Cardiac muscle cell (in vitro differentiated cells and primary cell): ENCODE results near the gene HPSE2. TPM values are rescaled to one million over a fixed set of nuclear protein-coding genes. Genes with fewer than 3 reads are reported as not detected.
"Not testable (repeated sequence)": the region's sequence is repeated elsewhere in the genome, so short reads cannot be mapped to it uniquely, and the experiment has no call there.

Experiments used
- DNase-seq, 2 donors: peaks; one replicate each; pipeline versions ENCODE4 v3.0.0 to v3.0.0-alpha.2; 2010 to 2017; ENCODE audit warnings: low read depth in 1 of 2, low spot score in 1 of 2
- H3K27ac ChIP-seq: fragments of 200-600 bp; sonication (generic); 2 replicates; pipeline ENCODE4 v1.5.1; 2016
- H3K27me3 ChIP-seq: fragments of 200-600 bp; sonication (generic); 2 replicates; pipeline ENCODE4 v1.6.0; 2016; ENCODE audit warnings: control low read depth
- H3K36me3 ChIP-seq: fragments of 200-600 bp; sonication (generic); 2 replicates; pipeline ENCODE4 v1.5.1; 2016; ENCODE audit warnings: control low read depth
- H3K4me1 ChIP-seq: fragments of 200-600 bp; sonication (generic); 2 replicates; pipeline ENCODE4 v1.8.1; 2017; ENCODE audit warnings: low read depth, mild to moderate bottlenecking, mixed run types
- H3K4me3 ChIP-seq: fragments of 200-600 bp; sonication (generic); 2 replicates; pipeline ENCODE4 v1.5.1; 2016; ENCODE audit warnings: mild to moderate bottlenecking
- H3K9me3 ChIP-seq: fragments of 200-600 bp; sonication (generic); 2 replicates; pipeline ENCODE4 v1.5.1; 2017; ENCODE audit warnings: low read depth, mild to moderate bottlenecking, control low read depth
- CTCF ChIP-seq: IDR thresholded peaks from 2 replicates; pipeline ENCODE4 v1.5.1; 2012; ENCODE audit warnings: low read depth, mild to moderate bottlenecking, low read length
- polyA plus RNA-seq: library from polyadenylated mRNA; unstranded; fragments of >200 nt; fragmentation: Nextera tagmentation; extraction: Ambion mirVana; gene quantifications from 2 replicates; pipeline ENCODE4 v1.2.1, GENCODE V29; 2016
- total RNA-seq: library from RNA; depleted of rRNA; stranded (reverse); fragments of >200 nt; gene quantifications from 2 replicates; pipeline ENCODE4 v1.2.3, GENCODE V29; 2016

Gene HPSE2
- total and polyA plus RNA-seq, 2 experiments from 2014 or later = 0.87 to 6.1 TPM

DNA sequence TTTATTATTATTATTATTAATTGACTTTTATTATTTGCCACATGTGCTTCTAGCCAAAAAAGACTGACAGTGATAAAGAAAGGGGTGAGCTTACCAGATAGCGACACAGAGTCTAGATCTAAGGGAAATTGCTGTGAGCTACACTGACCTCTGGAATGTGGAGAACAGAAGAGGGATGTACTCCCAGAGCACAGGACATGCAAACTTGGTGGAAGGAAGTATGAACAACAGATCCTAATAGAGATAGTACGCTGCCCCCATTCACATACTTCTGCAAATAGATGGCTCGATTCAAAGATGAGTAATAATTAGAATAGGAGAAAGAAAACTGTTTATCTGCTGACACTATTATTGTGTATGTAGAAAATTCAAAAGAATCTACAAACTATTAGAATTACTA is 679.6 kb downstream of the HPSE2 start:
- Histone ChIP-seq H3K36me3 (no peaks in the 10 kb centered on the region), H3K9me3 (no peaks in the 10 kb centered on the region), H3K27me3 (no peaks in the 10 kb centered on the region), H3K27ac (no peak overlapping the region), H3K4me3 (no peak overlapping the region), H3K4me1 (peaks cover 24% of the 10 kb centered on the region)
- no peak for DNase-seq
- TF ChIP-seq CTCF = no peak

GRCh38 chr10:98555021-98555619 is 680.5 kb downstream of the HPSE2 start:
- no peaks in the 10 kb centered on the region for H3K27me3 ChIP-seq
- H3K4me3 ChIP-seq = no peak overlapping the region
- DNase-seq = no peak
- no peaks in the 10 kb centered on the region for H3K36me3 ChIP-seq
- H3K4me1 ChIP-seq = peaks cover 24% of the 10 kb centered on the region
- H3K9me3 ChIP-seq = no peaks in the 10 kb centered on the region
- H3K27ac ChIP-seq = no peak overlapping the region
- no peak for TF ChIP-seq CTCF

GRCh38 chr10:98541561-98541960 is 694.1 kb downstream of the HPSE2 start:
- not testable (repeated sequence) for H3K27ac ChIP-seq, H3K4me3 ChIP-seq, H3K27me3 ChIP-seq, H3K36me3 ChIP-seq, DNase-seq, H3K9me3 ChIP-seq
- H3K4me1 ChIP-seq = peaks cover 16% of the 10 kb centered on the region

GRCh38 chr10:98539578-98539977 is 696.1 kb downstream of the HPSE2 start:
- H3K36me3 ChIP-seq = no peaks in the 10 kb centered on the region
- no peak for TF ChIP-seq CTCF
- H3K4me3 ChIP-seq = no peak overlapping the region

GRCh38 chr10:98538472-98538871 is 697.2 kb downstream of the HPSE2 start:
- H3K4me3 ChIP-seq = no peak overlapping the region
- H3K27ac ChIP-seq = no peak overlapping the region
- peaks cover 16% of the 10 kb centered on the region for H3K4me1 ChIP-seq
- no peaks in the 10 kb centered on the region for H3K36me3 ChIP-seq
- no peaks in the 10 kb centered on the region for H3K9me3 ChIP-seq
- TF ChIP-seq CTCF = no peak
- no peak for DNase-seq
- H3K27me3 ChIP-seq = no peaks in the 10 kb centered on the region

More at GRCh38 chr10:98539578-98539977, 696.1 kb downstream of the HPSE2 start:
- H3K9me3 ChIP-seq = no peaks in the 10 kb centered on the region
- no peaks in the 10 kb centered on the region for H3K27me3 ChIP-seq
- no peak overlapping the region for H3K27ac ChIP-seq
- peaks cover 16% of the 10 kb centered on the region for H3K4me1 ChIP-seq
- DNase-seq = no peak

- Histone ChIP-seq H3K4me1 (peaks cover 23% of the 10 kb centered on the region), H3K9me3 (no peaks in the 10 kb centered on the region), H3K36me3 (no peaks in the 10 kb centered on the region), H3K27me3 (no peaks in the 10 kb centered on the region), H3K4me3 (no peak overlapping the region), H3K27ac (no peak overlapping the region)
- no peak for TF ChIP-seq CTCF
- no peak for DNase-seq
These were observed 699.1 kb downstream of the HPSE2 start for GRCh38 chr10:98536551-98536950.
